ENCODE results near the gene ZNF562. TPM values are rescaled to one million over a fixed set of nuclear protein-coding genes. Genes with fewer than 3 reads are reported as not detected.

The ZNF562 gene
- total RNA-seq, 4 donors from 2014 or later, result 22.8 to 30.3 (median 27.2) TPM

- TF ChIP-seq EP300 (IDR thresholded peaks at IDR 0.05), result no peak
- no peak for TF ChIP-seq POLR2A (IDR thresholded peaks at IDR 0.05; ENCODE audit: low read depth)
- TF ChIP-seq POLR2AphosphoS5 (IDR thresholded peaks at IDR 0.05), result no peak
- TF ChIP-seq, protein P1, sequence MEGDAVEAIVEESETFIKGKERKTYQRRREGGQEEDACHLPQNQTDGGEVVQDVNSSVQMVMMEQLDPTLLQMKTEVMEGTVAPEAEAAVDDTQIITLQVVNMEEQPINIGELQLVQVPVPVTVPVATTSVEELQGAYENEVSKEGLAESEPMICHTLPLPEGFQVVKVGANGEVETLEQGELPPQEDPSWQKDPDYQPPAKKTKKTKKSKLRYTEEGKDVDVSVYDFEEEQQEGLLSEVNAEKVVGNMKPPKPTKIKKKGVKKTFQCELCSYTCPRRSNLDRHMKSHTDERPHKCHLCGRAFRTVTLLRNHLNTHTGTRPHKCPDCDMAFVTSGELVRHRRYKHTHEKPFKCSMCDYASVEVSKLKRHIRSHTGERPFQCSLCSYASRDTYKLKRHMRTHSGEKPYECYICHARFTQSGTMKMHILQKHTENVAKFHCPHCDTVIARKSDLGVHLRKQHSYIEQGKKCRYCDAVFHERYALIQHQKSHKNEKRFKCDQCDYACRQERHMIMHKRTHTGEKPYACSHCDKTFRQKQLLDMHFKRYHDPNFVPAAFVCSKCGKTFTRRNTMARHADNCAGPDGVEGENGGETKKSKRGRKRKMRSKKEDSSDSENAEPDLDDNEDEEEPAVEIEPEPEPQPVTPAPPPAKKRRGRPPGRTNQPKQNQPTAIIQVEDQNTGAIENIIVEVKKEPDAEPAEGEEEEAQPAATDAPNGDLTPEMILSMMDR (IDR thresholded peaks at IDR 0.05), result no peak
Measured at GRCh38 chr19:9711815-9712214, 36.9 kb upstream of the ZNF562 start.

DNA sequence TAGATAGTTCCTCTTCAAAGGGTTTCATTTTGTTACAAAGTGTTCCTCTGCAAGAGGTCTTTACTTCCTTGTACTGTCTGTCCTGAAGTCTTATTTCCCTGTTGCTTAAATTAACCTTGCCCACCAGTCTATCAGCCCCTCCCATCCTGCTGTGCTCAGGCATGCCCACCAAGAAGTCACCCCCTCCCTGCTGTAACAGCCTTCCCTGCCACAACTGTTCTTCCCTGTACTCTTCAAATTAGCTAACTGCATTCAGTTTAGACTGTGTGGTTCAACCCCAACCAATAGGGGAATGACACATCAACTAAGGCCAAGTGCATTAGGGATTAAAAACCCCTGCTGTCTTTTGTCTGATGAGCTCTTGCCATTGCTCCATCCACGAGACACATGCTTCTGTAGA lies 34.4 kb upstream of the ZNF562 start:
- Histone ChIP-seq H3K36me3 (no peaks in the 10 kb centered on the region), H3K27ac (replicated peaks in 1 of 4) (peak overlapping the region in 1 of 4 donors; percentile 34), H3K4me3 (no peak overlapping the region), H3K4me1 (no peaks in the 10 kb centered on the region), H3K27me3 (no peaks in the 10 kb centered on the region), H3K9me3 (peaks cover 0 to 20% (median 12%) of the 10 kb centered on the region in 4 donors)
- TF ChIP-seq POLR2AphosphoS5 (IDR thresholded peaks at IDR 0.05) (no peak), POLR2A (IDR thresholded peaks at IDR 0.05; ENCODE audit: low read depth) (no peak), EP300 (IDR thresholded peaks at IDR 0.05) (no peak)
- TF ChIP-seq, protein P1 (IDR thresholded peaks at IDR 0.05), result no peak
- 33% methylated on average over 1 of the region's 1 CpG for WGBS
- DNase-seq (ENCODE audit: extremely low spot score), result no peak
- intact Hi-C loops (cut with DNase I), result no loop called here

More at GRCh38 chr19:9711815-9712214, 36.9 kb upstream of the ZNF562 start:
- no peaks in the 10 kb centered on the region for H3K36me3 ChIP-seq
- H3K9me3 ChIP-seq, result peaks cover 0 to 20% (median 12%) of the 10 kb centered on the region in 4 donors
- DNase-seq (ENCODE audit: extremely low spot score), result no peak
- no peak overlapping the region for H3K27ac ChIP-seq (replicated peaks in 1 of 4)
- no peaks in the 10 kb centered on the region for H3K27me3 ChIP-seq
- intact Hi-C loops (cut with DNase I), result no loop called here
- WGBS, result 96% methylated on average over 3 of the region's 3 CpGs
- H3K4me3 ChIP-seq, result no peak overlapping the region
- H3K4me1 ChIP-seq, result no peaks in the 10 kb centered on the region

- DNase-seq (ENCODE audit: extremely low spot score), result no peak
- Histone ChIP-seq H3K9me3 (peaks cover 0 to 2% (median under 1%) of the 10 kb centered on the region in 4 donors), H3K27ac (replicated peaks in 1 of 4) (no peak overlapping the region), H3K27me3 (no peaks in the 10 kb centered on the region), H3K4me1 (no peaks in the 10 kb centered on the region), H3K4me3 (no peak overlapping the region), H3K36me3 (no peaks in the 10 kb centered on the region)
- intact Hi-C loops (cut with DNase I), result no loop called here
- TF ChIP-seq POLR2A (IDR thresholded peaks at IDR 0.05; ENCODE audit: low read depth) (no peak), EP300 (IDR thresholded peaks at IDR 0.05) (no peak), POLR2AphosphoS5 (IDR thresholded peaks at IDR 0.05) (no peak)
- TF ChIP-seq, protein P1 (IDR thresholded peaks at IDR 0.05), result no peak
- WGBS, result 59% methylated on average over 6 of the region's 6 CpGs
Measured at GRCh38 chr19:9705836-9706235, 30.9 kb upstream of the ZNF562 start.

GRCh38 chr19:9702186-9702585 lies 27.3 kb upstream of the ZNF562 start:
- Histone ChIP-seq H3K36me3 (no peaks in the 10 kb centered on the region), H3K27ac (replicated peaks in 1 of 4) (no peak overlapping the region), H3K4me1 (no peaks in the 10 kb centered on the region), H3K9me3 (no peaks in the 10 kb centered on the region), H3K27me3 (peaks cover 0 to 3% (median 0%) of the 10 kb centered on the region in 4 donors), H3K4me3 (no peak overlapping the region)
- WGBS, result 90% methylated on average over 6 of the region's 6 CpGs
- intact Hi-C loops (cut with DNase I), result no loop called here
- TF ChIP-seq POLR2A (IDR thresholded peaks at IDR 0.05; ENCODE audit: low read depth), result no peak
- TF ChIP-seq EP300 (IDR thresholded peaks at IDR 0.05), result no peak
- no peak for TF ChIP-seq POLR2AphosphoS5 (IDR thresholded peaks at IDR 0.05)
- TF ChIP-seq, protein P1 (IDR thresholded peaks at IDR 0.05), result no peak
- no peak for DNase-seq (ENCODE audit: extremely low spot score)
